GM12874 (cell line): ENCODE data around the gene SLC25A39.

Experiments
- CTCF ChIP-seq: IDR thresholded peaks from 2 replicates; pipeline ENCODE4 v1.5.1; 2011; ENCODE audit warnings: low read depth, mild to moderate bottlenecking, control low read depth, low read length, moderate library complexity; ENCODE audit not compliant: insufficient read depth

Gene SLC25A39

GRCh38 chr17:44320066-44320465 is 4.6 kb downstream of the SLC25A39 start:
- TF ChIP-seq CTCF: no peak

- no peak for TF ChIP-seq CTCF
Observed at GRCh38 chr17:44318077-44318892, 6.3 kb downstream of the SLC25A39 start.

GRCh38 chr17:44317545-44317944 is 7.1 kb downstream of the SLC25A39 start:
- TF ChIP-seq CTCF: no peak

GRCh38 chr17:44315760-44316731 is 8.6 kb downstream of the SLC25A39 start:
- TF ChIP-seq CTCF: no peak

- no peak for TF ChIP-seq CTCF
Observed at GRCh38 chr17:44314869-44315661, 9.6 kb downstream of the SLC25A39 start.

GRCh38 chr17:44314524-44314868 is 10.1 kb downstream of the SLC25A39 start:
- no peak for TF ChIP-seq CTCF

- TF ChIP-seq CTCF: no peak
Observed at GRCh38 chr17:44314031-44314430, 10.6 kb downstream of the SLC25A39 start.
